HG02798 (cell line): ENCODE measurements around the gene PCBP3.

Source experiments
- ATAC-seq: cut with Tn5 transposase; IDR thresholded peaks from one replicate; pipeline ENCODE4 v1.9.1; 2021; ENCODE audit warnings: mild to moderate bottlenecking; ENCODE audit not compliant: unreplicated experiment, poor library complexity

The PCBP3 gene

GRCh38 chr21:45819478-45820170 is 176.1 kb downstream of the PCBP3 start:
- ATAC-seq: no peak

DNA sequence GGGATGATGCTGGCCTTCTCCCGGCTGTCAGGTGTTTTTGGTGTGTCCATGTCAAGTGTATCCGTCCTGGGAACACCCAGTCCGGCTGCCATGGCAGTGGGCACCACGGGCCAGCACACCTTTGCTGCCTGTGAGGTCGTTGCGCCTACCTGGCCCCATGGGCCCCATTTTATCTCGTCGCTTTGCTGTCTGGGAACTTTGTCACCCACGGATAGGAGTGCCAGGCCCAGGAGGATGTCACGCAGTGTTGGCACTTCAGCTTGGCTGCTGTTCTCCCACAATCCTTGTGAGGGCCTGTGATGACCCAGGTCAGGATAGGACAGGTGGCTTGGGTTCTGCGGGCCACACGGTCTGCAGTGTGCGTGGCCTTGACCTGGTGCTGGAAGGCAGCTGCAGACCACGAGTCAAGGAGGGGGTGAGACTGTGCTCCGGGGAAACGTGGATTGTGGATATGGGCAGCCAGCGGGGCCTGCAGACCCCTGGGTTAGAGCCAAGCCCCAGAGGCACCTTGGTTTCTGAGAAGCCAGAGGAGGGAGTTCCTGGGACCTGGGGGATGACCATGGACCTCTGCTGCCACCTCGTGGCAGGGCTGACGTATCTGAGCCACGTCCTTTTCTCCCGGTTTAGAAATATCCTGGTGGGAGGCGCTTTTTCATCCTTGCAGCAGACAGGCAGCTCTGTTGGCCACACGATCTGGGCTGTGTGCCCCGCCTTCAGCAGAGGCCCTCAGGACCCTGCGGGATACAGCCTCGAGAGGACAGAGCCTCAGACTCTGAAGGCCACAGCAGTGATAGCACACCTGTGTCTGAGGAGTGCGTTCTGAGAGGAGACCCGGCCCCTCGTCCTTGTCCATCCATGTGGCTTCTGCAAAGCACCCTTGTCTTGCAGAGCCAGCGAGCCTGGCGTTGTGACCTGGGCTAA is 176.9 kb downstream of the PCBP3 start:
- ATAC-seq: no peak

- ATAC-seq: no peak
These were observed 177.9 kb downstream of the PCBP3 start for GRCh38 chr21:45821315-45821962.

DNA sequence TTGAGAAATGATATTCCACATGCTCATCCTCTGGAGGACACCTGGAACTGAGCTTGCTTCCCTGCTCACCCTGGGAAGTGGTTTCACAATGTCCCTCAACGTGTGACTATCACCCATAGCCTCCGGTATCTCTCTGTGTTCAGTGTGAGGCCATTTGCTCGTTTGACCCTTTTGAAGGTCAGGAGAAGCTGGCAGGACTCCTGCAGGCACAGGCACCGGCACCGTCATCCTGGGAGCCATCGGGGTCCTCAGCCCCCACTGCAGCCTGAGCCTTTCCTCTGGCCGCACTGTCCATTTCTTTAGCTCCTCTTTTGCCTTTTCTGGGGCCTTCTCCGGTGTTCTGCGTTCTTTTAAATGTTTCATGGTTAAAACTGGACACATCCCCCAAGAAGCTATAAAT is 178.5 kb downstream of the PCBP3 start:
- no peak for ATAC-seq

DNA sequence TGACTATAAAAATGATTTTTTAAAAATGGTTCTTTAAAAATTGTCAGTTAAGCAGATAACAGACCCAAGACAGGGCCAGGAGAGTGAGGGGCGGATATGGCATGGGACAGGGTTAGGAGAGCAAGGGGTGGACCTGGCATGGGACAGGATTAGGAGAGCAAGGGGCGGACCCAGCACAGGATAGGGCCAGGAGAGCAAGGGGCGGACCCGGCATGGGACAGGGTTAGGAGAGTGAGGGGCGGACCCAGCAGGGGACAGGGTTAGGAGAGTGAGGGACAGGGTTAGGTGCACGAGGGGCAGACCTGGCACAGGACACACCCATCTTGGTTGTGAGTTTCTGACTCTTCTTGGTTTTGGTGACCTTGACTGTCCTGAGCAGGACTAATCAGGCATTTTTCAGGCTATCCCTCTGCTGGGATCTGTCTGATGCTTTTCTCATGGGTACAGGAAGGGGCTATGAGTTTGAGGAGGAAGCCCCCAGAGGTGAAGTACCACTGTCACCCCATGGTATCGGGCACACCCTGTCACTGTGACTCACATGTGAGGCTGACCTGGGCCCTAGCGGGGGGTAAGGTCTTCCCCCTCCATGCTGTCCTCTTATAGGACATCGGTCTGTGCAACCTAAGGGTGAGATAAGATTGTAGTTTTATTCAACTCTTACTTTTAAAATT is 179.0 kb downstream of the PCBP3 start:
- no peak for ATAC-seq

DNA sequence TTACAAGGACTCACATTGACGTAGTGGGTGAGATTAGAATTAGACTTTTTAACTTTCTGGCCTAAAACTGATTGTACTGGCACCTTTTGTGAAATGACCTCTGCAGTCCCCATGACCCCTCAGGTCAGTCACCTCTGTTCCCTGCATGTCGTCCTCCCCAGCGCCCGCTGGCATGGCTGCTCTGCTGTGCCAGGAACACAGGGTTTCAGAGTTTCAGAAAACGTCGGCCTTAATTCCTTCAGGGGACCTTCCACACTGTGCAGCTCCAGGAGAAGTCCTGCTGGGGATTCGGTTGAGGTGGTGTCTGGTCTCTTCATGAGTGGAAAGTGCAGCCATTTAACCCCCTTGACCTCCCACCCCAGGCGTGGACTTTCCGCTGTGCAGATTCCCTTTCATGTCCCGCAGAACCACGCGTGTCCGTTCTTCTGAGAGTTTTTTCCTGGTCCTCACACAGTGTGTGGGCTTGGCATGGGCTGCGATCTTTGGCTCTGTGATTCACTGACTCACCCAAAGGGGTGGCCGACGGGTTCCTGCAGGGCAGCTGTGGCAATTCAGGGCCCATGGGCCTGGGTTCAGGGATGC is 179.7 kb downstream of the PCBP3 start:
- ATAC-seq: no peak

DNA sequence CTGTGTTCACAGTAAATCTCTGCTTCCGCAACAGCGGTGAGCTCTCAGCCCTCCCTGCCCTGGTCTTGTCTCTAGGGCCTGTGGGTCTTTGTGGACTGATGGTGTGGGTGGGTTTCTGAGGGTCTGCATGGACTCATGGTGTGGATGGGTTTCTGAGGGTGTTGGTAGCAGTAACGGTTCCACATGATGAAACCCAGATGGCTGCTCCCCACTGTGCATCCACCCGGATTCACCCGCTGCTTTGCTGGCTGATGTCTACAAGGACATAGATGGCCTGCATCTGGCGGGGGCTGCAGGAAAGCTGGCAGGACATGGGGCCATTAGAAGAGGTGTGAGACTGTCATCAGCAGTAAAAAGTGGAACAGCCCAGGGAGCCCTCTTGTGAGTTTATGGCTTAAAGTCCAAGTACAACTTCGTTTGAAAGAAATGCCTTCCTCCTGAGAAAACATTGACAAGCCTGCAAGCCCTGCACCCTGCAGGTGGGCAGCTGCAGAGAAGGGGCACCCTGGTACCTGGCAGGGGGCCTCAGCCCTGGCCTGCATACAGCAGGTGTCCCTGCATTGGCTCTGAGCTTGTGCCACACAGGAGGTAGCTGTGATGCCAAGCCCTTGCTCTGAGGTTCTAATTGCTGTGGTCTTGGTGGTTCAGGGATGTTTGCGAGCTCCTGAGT is 181.2 kb downstream of the PCBP3 start:
- no peak for ATAC-seq

DNA sequence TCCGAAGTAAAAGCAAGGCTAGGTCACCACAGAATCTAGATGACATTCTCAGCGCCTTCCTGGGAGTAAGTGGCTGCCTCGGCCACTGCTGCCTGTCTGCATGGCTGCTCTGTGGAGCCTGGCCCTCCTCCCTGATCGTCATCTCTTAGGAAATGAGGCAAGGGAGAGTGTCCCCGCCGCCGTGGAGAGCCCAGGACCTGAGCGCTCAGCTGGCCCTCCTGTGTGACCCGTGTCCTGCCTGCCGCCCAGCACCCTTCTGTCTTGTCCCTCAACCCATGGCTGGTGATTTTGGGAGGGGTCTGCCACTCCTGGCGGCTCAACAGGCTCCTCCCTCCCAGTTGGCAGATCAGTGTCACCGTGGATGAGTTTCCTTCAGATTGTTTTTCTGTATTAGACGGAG is 181.7 kb downstream of the PCBP3 start:
- ATAC-seq: no peak

- no peak for ATAC-seq
These were observed 183.3 kb downstream of the PCBP3 start for GRCh38 chr21:45826676-45827301.

GRCh38 chr21:45827302-45827692 is 183.8 kb downstream of the PCBP3 start:
- no peak for ATAC-seq

GRCh38 chr21:45827881-45828579 is 184.5 kb downstream of the PCBP3 start:
- no peak for ATAC-seq

DNA sequence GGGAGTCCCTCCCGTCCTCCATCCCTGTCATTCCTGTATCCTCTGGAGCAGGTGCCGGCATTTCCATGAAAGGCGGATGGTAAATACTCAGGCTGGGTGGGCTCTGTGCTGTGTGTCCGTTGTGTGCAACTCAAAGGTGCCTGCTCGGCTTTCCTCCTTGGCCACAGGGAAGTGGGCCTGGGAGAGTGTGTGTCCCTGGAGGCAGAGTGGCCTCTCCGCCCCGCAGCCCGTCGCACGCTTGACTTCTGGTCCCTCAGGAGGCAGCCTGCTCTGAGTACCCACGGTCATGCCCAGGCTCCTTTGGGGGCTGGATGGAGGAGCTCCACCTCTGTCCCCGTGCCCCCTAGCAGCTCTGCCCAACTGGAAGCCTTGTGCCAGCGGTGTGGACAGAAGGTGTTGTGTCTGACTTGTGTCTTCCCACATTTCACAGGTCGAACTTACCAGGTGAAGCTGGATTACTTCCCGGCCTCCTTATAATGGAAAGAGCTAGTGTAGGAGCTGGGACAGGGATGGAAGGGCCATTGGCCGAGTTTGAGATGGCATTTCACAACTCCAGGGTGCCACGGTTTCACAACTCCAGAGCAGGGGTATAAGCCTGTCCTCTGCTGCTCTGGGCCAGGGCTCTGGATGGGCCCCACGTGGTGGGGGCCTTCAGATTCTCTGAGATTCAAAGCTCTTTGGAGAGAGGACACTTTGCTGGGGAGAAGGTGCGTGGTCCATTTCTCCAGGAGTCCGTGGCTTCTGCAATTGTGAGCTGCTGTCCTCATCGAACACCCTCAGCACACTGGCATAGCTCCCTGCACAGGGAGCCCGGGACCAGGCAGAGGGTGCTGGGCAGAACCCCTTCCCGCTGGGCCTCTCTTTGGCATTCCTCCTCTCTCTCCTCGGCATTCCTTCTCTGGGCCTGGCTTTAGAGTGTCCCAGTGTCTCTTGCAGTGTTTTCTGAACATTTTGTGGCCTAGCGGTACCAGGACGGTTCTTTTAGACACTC is 185.3 kb downstream of the PCBP3 start:
- no peak for ATAC-seq

DNA sequence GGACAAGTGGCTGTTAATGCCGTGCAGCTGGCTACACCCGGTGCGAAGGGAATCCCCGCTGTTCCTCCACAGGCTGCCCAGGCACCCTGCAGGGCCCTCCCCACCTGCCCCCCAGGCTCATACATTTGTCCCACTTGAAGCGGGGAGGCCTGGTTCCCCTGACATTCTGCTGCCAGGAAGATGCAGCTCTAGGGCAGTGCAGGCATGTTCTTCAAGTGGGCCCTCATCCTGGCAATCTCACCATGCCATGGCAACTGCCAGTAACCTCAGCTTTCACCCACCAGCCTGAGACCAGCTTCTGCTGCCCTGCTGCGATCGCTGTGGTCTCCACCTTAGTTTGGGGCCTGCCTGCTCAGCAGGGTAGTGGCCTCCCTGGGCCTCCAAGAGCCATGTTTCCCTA is 186.1 kb downstream of the PCBP3 start:
- ATAC-seq: no peak

DNA sequence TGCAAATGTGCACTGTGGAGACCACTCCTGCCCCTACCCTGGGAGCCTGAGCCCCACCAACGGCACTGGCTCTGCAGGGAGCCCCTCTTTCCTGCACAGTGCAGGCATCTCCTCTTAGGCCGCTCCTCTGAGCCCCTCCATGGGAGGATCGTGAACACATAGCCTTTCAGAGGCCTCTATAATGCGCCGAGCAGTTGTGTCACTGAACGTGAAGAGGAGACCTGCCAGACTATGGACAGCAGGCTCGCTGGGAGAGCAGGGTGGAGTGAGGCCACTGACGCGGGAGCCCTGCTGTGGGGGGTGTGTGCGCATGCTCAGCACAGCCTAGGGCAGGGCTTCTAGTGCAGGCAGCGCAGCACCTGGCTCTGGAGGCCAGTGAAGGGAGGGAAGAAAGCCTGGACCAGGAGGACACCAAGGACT is 186.7 kb downstream of the PCBP3 start:
- no peak for ATAC-seq

- no peak for ATAC-seq
These were observed 187.3 kb downstream of the PCBP3 start for GRCh38 chr21:45830720-45831366.

- ATAC-seq: no peak
These were observed 188.6 kb downstream of the PCBP3 start for GRCh38 chr21:45831991-45832740.
